GM21717 (cell line): ENCODE measurements around the gene ASGR1.
"Not testable (repeated sequence)": the region's sequence is repeated elsewhere in the genome, so short reads cannot be mapped to it uniquely, and the experiment has no call there.

Source experiments
- ATAC-seq: cut with Tn5 transposase; IDR thresholded peaks from one replicate; pipeline ENCODE4 v1.9.1; 2021; ENCODE audit warnings: mild to moderate bottlenecking, moderate library complexity; ENCODE audit not compliant: unreplicated experiment

The ASGR1 gene

DNA sequence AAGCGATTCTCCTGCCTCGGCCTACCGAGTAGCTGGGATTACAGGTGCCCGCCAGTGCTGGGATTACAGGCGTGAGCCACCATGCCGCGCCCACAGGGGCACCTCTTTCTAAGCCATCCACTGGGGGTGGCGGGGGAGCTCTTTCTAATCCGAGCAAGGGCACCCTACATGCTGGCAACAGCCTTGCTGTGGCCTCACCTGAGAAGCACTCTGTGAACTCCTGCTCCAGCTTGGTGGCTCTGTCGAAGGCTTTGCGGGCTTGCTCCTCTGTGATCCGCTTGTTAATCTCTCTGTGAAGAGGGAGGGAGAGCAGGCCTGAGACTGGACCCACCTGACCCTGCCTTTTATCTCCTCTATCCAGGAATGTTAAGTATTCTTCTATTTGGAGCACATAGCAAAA, 11.9 kb upstream of the ASGR1 start:
- no peak for ATAC-seq

DNA sequence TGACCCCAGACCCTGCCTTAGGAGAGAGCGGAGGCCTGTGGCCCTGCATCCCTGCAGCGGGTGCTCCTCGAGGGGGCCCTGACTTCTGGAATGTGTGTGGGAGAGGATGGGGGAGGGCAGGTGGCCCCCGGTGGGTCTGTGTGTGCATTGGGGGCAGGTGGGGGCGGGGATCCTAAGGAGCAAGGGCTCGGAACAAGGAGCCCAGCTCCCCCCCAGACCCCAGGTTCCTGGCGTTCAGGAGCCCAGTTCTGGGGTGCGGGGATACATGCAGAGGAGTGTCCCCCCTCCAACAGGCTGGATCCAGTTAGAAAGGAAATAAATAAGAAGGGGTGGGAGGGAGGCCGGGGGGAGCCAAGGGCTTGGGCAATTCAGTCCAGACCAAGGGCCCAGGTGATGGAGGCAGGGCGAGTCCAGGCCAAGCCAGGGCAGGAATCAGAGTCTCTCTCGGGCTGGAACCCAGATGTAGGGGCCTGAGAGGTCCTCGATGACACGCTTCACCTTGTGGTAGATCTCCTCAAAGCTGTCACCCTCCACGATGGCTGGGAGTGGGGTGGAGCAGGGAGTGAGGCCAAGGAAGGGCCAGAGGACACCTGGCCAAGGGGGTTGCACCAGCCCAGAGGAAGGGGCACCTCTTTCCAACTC, 11.2 kb upstream of the ASGR1 start:
- ATAC-seq: no peak

DNA sequence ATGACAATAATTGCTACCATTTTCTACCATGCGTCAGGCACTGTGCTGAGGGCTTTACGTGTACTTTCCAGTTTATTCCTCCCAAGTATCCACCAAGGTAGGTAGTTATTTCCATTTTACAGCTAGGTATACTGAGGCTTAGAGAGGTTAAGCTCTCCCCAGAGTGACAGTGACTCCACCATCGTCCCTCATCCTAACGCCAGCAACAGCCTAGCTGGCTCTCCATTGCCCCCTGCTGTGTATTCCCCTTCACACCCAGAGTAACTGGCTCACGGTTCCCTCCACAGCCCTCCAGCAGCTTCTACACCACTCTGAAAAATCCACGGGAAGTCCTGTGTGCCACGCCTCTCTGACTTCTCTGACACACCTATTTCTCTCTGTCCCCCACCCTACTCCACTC, 7.1 kb upstream of the ASGR1 start:
- ATAC-seq: no peak

DNA sequence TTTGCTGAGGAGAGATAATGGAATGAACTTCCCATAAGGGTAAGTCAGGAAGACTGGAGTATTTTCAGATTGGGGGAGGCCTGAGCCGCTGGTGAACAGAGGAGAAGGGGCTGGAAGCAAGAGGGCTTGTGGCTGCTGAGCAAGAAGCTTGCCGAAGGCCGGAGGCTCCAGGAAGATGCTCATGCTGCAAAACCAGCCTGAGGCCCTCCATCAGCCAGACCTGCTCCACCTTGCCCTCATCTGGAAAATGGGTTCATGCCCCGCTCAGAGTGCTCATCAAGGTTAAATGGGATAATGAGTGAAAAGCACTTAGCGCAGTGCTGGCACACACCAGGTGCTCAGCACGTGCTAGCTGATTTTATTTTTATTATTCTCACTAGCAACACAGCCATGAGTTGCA, 5.5 kb upstream of the ASGR1 start:
- ATAC-seq: no peak

- ATAC-seq: no peak
Observed at GRCh38 chr17:7184091-7184488, 4.9 kb upstream of the ASGR1 start.

GRCh38 chr17:7183433-7184090, 4.4 kb upstream of the ASGR1 start:
- no peak for ATAC-seq

GRCh38 chr17:7182101-7182500, 2.9 kb upstream of the ASGR1 start:
- ATAC-seq: not testable (repeated sequence)

DNA sequence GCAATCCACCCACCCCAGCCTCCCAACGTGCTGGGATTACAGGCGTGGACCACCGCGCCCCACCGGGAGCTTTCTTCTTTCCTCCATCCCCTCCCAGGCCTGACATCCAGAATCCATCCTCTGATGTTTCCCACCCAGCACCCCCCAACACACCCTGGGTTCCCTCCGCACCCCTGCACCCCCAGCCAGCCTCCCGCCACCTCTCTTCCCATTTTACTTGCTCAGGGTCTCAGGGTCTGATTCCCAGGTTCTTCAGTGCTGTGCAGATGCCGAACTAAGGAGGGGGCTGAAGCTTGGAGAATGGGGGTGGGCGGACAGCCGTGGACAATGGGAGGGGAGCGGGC, 225 bp downstream of the ASGR1 start:
- no peak for ATAC-seq

DNA sequence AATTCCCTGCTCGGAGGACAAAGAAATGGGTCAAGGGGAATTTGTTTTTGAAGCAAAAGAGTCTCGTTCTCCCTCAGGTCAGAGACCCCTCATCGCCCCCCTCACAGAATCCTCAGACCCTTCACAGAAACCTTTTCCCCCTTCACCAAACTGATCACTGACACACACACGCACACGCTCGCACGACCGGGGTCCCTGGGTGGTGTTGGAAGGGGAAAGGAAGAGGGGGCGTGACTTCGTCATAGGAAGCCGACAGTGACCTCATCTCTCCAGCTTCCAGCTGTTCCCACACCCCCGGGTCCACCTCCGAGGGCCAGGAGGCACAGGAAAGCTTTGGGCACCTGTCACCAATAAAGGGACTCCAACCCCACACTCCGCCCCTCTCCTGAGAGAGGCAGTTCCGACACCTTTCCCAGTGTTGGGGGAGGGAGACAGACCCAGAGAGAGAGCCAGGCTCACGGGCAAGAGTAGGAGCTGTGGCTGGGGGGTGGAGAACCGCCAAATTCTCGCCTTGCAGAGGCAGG, 1.2 kb downstream of the ASGR1 start:
- no peak for ATAC-seq

GRCh38 chr17:7177191-7177953, 1.8 kb downstream of the ASGR1 start:
- ATAC-seq: no peak

DNA sequence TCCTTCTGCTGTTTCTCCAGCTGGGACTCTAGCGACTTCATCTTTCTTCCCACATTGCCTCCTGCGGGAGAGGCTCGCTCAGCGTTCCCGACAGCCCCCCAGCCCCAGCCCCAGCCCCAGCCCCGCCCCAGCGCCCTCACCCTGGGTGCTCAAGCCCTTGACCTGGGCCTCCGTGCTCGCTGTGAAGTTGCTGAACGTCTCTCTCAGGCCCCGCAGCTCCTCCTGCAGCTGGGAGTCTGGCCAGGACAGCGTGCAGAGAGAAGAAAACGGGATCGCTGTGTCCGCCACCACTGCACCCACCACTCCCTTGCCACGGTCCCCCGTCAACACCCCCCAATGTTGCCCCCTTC, 2.4 kb downstream of the ASGR1 start:
- no peak for ATAC-seq

DNA sequence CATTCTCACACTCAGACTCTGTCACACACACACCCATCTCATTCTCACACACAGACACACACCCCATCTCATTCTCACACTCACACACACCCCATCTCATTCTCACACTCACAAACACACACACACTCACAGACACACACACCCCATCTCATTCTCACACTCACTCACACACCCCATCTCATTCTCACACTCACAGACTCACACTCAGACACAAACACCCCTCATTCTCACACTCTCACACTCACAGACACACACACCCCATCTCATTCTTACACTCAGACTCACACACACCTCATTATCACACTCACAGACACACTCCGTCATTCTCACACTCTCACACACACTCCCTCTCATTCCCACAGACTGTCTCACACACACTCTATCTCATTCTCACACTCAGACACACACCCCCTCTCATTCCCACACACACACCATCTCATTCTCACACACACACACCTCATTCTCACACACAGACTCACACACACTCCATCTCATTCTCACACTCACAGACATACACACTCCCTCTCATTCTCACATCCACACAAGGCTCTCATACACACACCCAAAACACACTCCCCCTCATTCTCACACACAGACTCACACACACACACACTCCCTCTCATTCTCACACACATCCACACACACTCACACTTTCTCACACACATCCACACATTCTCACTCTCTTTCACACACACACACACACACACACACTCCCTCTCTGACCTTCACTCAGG, 2.9 kb downstream of the ASGR1 start:
- ATAC-seq: no peak

DNA sequence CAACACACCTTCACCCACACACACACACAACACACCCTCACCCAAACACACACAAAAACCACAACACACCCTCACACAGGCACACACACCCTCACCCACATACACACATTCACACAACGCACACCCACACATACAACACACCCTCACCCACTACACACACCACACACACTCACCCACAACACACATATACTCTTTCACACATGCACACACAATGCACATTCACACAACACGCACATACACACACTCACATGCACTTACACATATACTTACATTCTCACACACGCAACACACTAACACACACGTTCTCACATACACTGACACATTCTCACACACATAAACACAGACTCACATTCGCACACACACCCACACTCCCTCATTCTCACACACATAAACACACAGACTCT, 3.8 kb downstream of the ASGR1 start:
- ATAC-seq: no peak

DNA sequence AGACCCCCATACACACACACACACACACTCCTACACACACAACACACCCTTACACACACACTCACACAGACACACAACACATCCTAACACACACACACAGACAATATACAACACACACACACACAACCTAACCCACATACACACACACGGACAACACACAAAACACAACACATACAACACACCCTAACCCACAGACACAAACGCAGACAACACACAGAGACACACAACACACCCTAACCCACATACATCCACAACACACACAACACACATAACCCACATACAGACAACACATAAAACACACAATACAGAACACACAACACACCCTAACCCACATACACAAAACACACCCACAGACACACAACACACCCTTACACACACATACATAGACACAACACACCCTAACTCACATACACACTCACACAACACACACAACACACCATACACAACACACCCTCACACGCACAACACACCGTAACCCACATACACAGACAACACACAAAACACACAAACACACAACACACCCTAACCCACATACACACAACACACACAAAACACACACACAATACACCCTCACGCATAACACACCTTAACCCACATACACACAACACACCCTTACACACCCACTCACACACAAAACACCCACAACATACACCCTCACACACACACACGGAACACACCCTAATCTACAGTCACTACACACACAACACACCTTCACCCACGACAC, 4.4 kb downstream of the ASGR1 start:
- no peak for ATAC-seq

DNA sequence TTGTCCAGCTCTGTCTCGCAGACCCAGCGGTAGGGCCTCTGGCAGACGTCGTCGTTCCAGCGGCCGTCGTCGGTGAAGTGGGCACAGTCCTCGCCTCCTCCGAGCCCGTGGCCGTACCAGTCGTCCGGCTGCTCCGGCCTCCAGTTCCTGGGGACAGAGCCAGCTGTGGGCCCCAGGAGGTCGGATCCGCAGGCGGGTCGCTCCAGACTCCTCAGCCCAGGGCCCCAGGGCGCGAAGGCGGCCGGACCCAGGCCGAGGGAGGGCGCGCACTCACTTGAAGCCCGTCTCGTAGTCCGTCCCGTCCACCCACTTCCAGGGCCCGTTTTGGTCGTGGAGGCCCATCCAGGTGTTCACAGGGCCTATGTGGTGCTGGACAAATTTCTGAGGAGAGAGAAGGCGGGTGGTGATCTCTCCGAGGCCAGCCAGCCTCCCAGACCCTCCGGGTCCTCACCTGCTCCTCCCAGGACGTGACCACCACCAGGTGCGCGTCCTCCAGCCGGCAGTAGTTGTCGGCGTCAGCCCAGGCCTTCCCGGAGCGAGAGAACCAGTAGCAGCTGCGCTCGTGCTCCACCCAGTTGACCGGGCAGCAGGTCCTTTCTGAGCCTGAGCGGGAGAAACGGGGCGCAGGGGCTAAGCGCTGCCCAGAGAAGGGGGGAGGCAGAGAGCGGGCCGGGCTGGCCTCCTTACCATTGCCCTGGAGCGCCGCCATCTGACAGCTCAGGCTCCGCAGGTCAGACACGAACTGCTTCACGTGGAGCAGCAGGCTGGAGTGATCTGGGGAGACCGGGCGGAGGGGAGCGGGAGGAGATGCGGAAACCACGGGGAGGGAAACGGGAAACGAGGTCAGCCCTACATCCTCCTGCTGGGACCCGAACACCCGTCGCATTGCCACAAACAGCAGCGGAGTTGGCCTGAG, 5.2 kb downstream of the ASGR1 start:
- no peak for ATAC-seq

- not testable (repeated sequence) for ATAC-seq
Observed at GRCh38 chr17:7172522-7173191, 6.5 kb downstream of the ASGR1 start.

- not testable (repeated sequence) for ATAC-seq
Observed at GRCh38 chr17:7169565-7169908, 9.6 kb downstream of the ASGR1 start.

GRCh38 chr17:7168841-7169564, 10.2 kb downstream of the ASGR1 start:
- ATAC-seq: not testable (repeated sequence)

- no peak for ATAC-seq
Observed at GRCh38 chr17:7167832-7168231, 11.3 kb downstream of the ASGR1 start.
